ENCODE measurements around the gene ZNF516.

ZNF516 gene

GRCh38 chr18:76346490-76347130 is 148.4 kb downstream of the ZNF516 start:
- H3K9me3 ChIP-seq (ENCODE audit: insufficient read depth, low read length, severe bottlenecking): no peaks in the 10 kb centered on the region
- H3K36me3 ChIP-seq (ENCODE audit: insufficient read depth, low read length): no peaks in the 10 kb centered on the region
- ATAC-seq (ENCODE audit: insufficient read depth, low read depth) (no peak), DNase-seq (no peak)
- H4K20me1 ChIP-seq (ENCODE audit: insufficient read depth, low read length): no peaks in the 10 kb centered on the region
- TF ChIP-seq, protein P1, sequence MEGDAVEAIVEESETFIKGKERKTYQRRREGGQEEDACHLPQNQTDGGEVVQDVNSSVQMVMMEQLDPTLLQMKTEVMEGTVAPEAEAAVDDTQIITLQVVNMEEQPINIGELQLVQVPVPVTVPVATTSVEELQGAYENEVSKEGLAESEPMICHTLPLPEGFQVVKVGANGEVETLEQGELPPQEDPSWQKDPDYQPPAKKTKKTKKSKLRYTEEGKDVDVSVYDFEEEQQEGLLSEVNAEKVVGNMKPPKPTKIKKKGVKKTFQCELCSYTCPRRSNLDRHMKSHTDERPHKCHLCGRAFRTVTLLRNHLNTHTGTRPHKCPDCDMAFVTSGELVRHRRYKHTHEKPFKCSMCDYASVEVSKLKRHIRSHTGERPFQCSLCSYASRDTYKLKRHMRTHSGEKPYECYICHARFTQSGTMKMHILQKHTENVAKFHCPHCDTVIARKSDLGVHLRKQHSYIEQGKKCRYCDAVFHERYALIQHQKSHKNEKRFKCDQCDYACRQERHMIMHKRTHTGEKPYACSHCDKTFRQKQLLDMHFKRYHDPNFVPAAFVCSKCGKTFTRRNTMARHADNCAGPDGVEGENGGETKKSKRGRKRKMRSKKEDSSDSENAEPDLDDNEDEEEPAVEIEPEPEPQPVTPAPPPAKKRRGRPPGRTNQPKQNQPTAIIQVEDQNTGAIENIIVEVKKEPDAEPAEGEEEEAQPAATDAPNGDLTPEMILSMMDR (IDR thresholded peaks at IDR 0.05; ENCODE audit: borderline replicate concordance, extremely low read depth, low read length, poor library complexity, severe bottlenecking): no peak
- no peak for TF ChIP-seq EZH2 (IDR thresholded peaks at IDR 0.05; ENCODE audit: borderline replicate concordance, low read depth, low read length, severe bottlenecking)
- no peaks in the 10 kb centered on the region for H3K79me2 ChIP-seq (ENCODE audit: insufficient read depth, low read length)
- no peak overlapping the region for H3K27ac ChIP-seq (ENCODE audit: low read length)
- no peaks in the 10 kb centered on the region for H3K27me3 ChIP-seq (ENCODE audit: insufficient read depth, low read length, poor library complexity)
- H3K4me2 ChIP-seq (ENCODE audit: insufficient read depth, low read length): no peak overlapping the region
- H3K4me3 ChIP-seq (ENCODE audit: low read depth in 1 of 2, low read length in 2 of 2): no peak overlapping the region
- H3K9ac ChIP-seq (ENCODE audit: low read depth, low read length): no peak overlapping the region
- H3K4me1 ChIP-seq (ENCODE audit: insufficient read depth, low read length): peaks cover 6% of the 10 kb centered on the region; the same call in 1 of the 2 replicates
- H2AFZ ChIP-seq (ENCODE audit: low read depth, low read length): no peak overlapping the region

DNA sequence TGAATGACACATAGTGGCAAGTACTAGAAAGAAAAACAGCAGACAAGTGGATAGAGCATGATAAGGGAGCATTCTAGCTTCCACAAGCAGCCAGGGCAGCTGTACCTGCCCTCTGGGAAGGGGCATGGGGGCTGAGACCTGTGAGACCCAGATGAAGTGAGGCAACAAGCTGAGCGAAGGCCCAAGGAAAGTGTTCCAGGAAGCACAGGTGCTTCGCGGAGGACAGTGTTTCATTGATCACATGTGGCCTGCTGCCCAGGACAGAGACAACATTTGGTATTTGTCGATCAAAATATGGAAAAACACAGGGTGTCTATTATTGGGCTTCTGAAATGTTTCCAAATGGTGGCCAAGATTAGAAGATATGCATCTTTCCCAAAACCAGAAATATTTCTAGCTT is 149.1 kb downstream of the ZNF516 start:
- Histone ChIP-seq H3K79me2 (ENCODE audit: insufficient read depth, low read length) (no peaks in the 10 kb centered on the region), H3K9me3 (ENCODE audit: insufficient read depth, low read length, severe bottlenecking) (peaks cover under 1% of the 10 kb centered on the region), H3K4me3 (ENCODE audit: low read depth in 1 of 2, low read length in 2 of 2) (no peak overlapping the region), H3K27ac (ENCODE audit: low read length) (no peak overlapping the region), H3K27me3 (ENCODE audit: insufficient read depth, low read length, poor library complexity) (no peaks in the 10 kb centered on the region), H3K4me1 (ENCODE audit: insufficient read depth, low read length) (peaks cover 6% of the 10 kb centered on the region; the same call in 1 of the 2 replicates), H4K20me1 (ENCODE audit: insufficient read depth, low read length) (no peaks in the 10 kb centered on the region), H3K9ac (ENCODE audit: low read depth, low read length) (no peak overlapping the region), H3K4me2 (ENCODE audit: insufficient read depth, low read length) (no peak overlapping the region), H3K36me3 (ENCODE audit: insufficient read depth, low read length) (no peaks in the 10 kb centered on the region), H2AFZ (ENCODE audit: low read depth, low read length) (no peak overlapping the region)
- ATAC-seq (ENCODE audit: insufficient read depth, low read depth) (no peak), DNase-seq (no peak)
- TF ChIP-seq EZH2 (IDR thresholded peaks at IDR 0.05; ENCODE audit: borderline replicate concordance, low read depth, low read length, severe bottlenecking): no peak
- TF ChIP-seq, protein P1 (IDR thresholded peaks at IDR 0.05; ENCODE audit: borderline replicate concordance, extremely low read depth, low read length, poor library complexity, severe bottlenecking): no peak

GRCh38 chr18:76343938-76344569 is 151.0 kb downstream of the ZNF516 start:
- H3K9me3 ChIP-seq (ENCODE audit: insufficient read depth, low read length, severe bottlenecking): peaks cover 16% of the 10 kb centered on the region
- DNase-seq: no peak
- no peaks in the 10 kb centered on the region for H3K27me3 ChIP-seq (ENCODE audit: insufficient read depth, low read length, poor library complexity)
- no peak for TF ChIP-seq EZH2 (IDR thresholded peaks at IDR 0.05; ENCODE audit: borderline replicate concordance, low read depth, low read length, severe bottlenecking)
- TF ChIP-seq, protein P1 (IDR thresholded peaks at IDR 0.05; ENCODE audit: borderline replicate concordance, extremely low read depth, low read length, poor library complexity, severe bottlenecking): no peak
- no peaks in the 10 kb centered on the region for H4K20me1 ChIP-seq (ENCODE audit: insufficient read depth, low read length)
- H3K36me3 ChIP-seq (ENCODE audit: insufficient read depth, low read length): no peaks in the 10 kb centered on the region
- no peak overlapping the region for H3K27ac ChIP-seq (ENCODE audit: low read length)
- no peak for ATAC-seq (ENCODE audit: insufficient read depth, low read depth)
- H3K4me1 ChIP-seq (ENCODE audit: insufficient read depth, low read length): 0 out of 2 replicates have a peak, but pooled peaks cover 2% of the 10 kb centered on the region
- no peak overlapping the region for H3K4me2 ChIP-seq (ENCODE audit: insufficient read depth, low read length)
- no peak overlapping the region for H3K4me3 ChIP-seq (ENCODE audit: low read depth in 1 of 2, low read length in 2 of 2)
- no peak overlapping the region for H3K9ac ChIP-seq (ENCODE audit: low read depth, low read length)
- H3K79me2 ChIP-seq (ENCODE audit: insufficient read depth, low read length): no peaks in the 10 kb centered on the region
- no peak overlapping the region for H2AFZ ChIP-seq (ENCODE audit: low read depth, low read length)
